HepG2 (cell line): ENCODE measurements around the gene ETV2. TPM values are rescaled to one million over a fixed set of nuclear protein-coding genes. Genes with fewer than 3 reads are reported as not detected.

ENCODE experiments used
- CBX2 ChIP-seq, 2 experiments: fragments of 200-600 bp in 1 of 2; sonication (generic); formaldehyde crosslinking in 1 of 2; IDR thresholded peaks; 2 replicates each; pipeline versions ENCODE4 v1.7.0 to v1.8.1; 2018 to 2022; ENCODE audit warnings: low read depth in 2 of 2, low read length in 1 of 2, mild to moderate bottlenecking in 1 of 2, missing genetic modification reagents in 1 of 2
- CEBPZ ChIP-seq: IDR thresholded peaks from 2 replicates; pipeline ENCODE4 v1.6.1; 2012; ENCODE audit warnings: low read length, improper control_type of control experiment
- CENPBD1 ChIP-seq: sonication (generic); formaldehyde crosslinking; IDR thresholded peaks from 2 replicates; pipeline ENCODE4 v1.8.0; 2022; ENCODE audit warnings: missing genetic modification reagents, low read depth, mild to moderate bottlenecking, borderline replicate concordance
- FOSL2 ChIP-seq: sonication (generic); formaldehyde crosslinking; IDR thresholded peaks from 2 replicates; pipeline ENCODE4 v1.4.0; 2020; ENCODE audit warnings: missing genetic modification reagents
- GLI4 ChIP-seq: sonication (generic); formaldehyde crosslinking; IDR thresholded peaks from 2 replicates; pipeline ENCODE4 v1.5.1; 2020; ENCODE audit warnings: missing genetic modification reagents, mild to moderate bottlenecking, moderate library complexity, borderline replicate concordance
- NAIF1 ChIP-seq: sonication (generic); formaldehyde crosslinking; IDR thresholded peaks from 2 replicates; pipeline ENCODE4 v1.5.0; 2020; ENCODE audit warnings: mild to moderate bottlenecking, missing genetic modification reagents, borderline replicate concordance
- NFKB2 ChIP-seq: sonication (generic); formaldehyde crosslinking; IDR thresholded peaks from 2 replicates; pipeline ENCODE4 v1.4.0; 2020; ENCODE audit warnings: missing genetic modification reagents, borderline replicate concordance
- NFYB ChIP-seq: sonication (generic); formaldehyde crosslinking; IDR thresholded peaks from 2 replicates; pipeline ENCODE4 v1.4.0; 2020; ENCODE audit warnings: missing genetic modification reagents
- PRDM4 ChIP-seq: sonication (generic); formaldehyde crosslinking; IDR thresholded peaks from 2 replicates; pipeline ENCODE4 v1.9.0; 2021; ENCODE audit warnings: missing genetic modification reagents, borderline replicate concordance
- SYNCRIP ChIP-seq: fragments of 200-400 bp; formaldehyde crosslinking; IDR thresholded peaks from 2 replicates; pipeline ENCODE4 v1.6.1; 2018; ENCODE audit warnings: mild to moderate bottlenecking, low read depth, low read length; ENCODE audit not compliant: insufficient read depth
- YEATS4 ChIP-seq: sonication (generic); formaldehyde crosslinking; IDR thresholded peaks from 2 replicates; pipeline ENCODE4 v1.4.0; 2020; ENCODE audit warnings: missing genetic modification reagents, borderline replicate concordance
- ZFP36L1 ChIP-seq: sonication (generic); formaldehyde crosslinking; IDR thresholded peaks from 2 replicates; pipeline ENCODE4 v1.8.0; 2022; ENCODE audit warnings: mild to moderate bottlenecking, missing genetic modification reagents, moderate library complexity
- ZFYVE20 ChIP-seq: sonication (generic); formaldehyde crosslinking; IDR thresholded peaks from 2 replicates; pipeline ENCODE4 v1.8.0; 2023; ENCODE audit warnings: low read depth, mild to moderate bottlenecking, moderate library complexity, missing genetic modification reagents, borderline replicate concordance
- ZKSCAN8 ChIP-seq: IDR thresholded peaks from 2 replicates; pipeline ENCODE4 v1.6.1; 2016; ENCODE audit warnings: borderline replicate concordance, missing genetic modification reagents, missing compliant biosample characterization
- ZNF292 ChIP-seq: sonication (generic); formaldehyde crosslinking; IDR thresholded peaks from 2 replicates; pipeline ENCODE4 v1.8.1; 2022; ENCODE audit warnings: mild to moderate bottlenecking, low read depth, missing genetic modification reagents, borderline replicate concordance
- ZNF30 ChIP-seq: sonication (generic); formaldehyde crosslinking; IDR thresholded peaks from 2 replicates; pipeline ENCODE4 v1.5.0; 2020; ENCODE audit warnings: mild to moderate bottlenecking, missing genetic modification reagents
- ZNF337 ChIP-seq: sonication (generic); formaldehyde crosslinking; IDR thresholded peaks from 2 replicates; pipeline ENCODE4 v1.5.1; 2020; ENCODE audit warnings: missing genetic modification reagents, low read depth, mild to moderate bottlenecking, borderline replicate concordance
- ZNF597 ChIP-seq: sonication (generic); formaldehyde crosslinking; IDR thresholded peaks from 2 replicates; pipeline ENCODE4 v1.5.0; 2020; ENCODE audit warnings: missing genetic modification reagents
- ZNF670 ChIP-seq: sonication (generic); formaldehyde crosslinking; IDR thresholded peaks from 2 replicates; pipeline ENCODE4 v1.8.0; 2022; ENCODE audit warnings: mild to moderate bottlenecking, missing genetic modification reagents, borderline replicate concordance
- ZNF724P ChIP-seq: sonication (generic); formaldehyde crosslinking; IDR thresholded peaks from 2 replicates; pipeline ENCODE4 v1.8.0; 2022; ENCODE audit warnings: missing genetic modification reagents, borderline replicate concordance
- ZNF749 ChIP-seq: sonication (generic); formaldehyde crosslinking; IDR thresholded peaks from 2 replicates; pipeline ENCODE4 v1.8.0; 2022; ENCODE audit warnings: mild to moderate bottlenecking, missing genetic modification reagents, moderate library complexity, borderline replicate concordance
- polyA plus RNA-seq, 8 experiments: library from polyadenylated mRNA; depleted of rRNA in 3 of 8; stranded (reverse) in 7 of 8; unstranded in 1 of 8; fragments of >200 nt; fragmentation: Illumina TruSeq in 4 of 8; extraction: Trizol in 4 of 8; gene quantifications; 2 replicates each; pipeline versions ENCODE4 v1.2.1 to v1.2.3, GENCODE V29; 2011 to 2016; ENCODE audit warnings: low read depth in 4 of 8, missing spikeins in 1 of 8, mixed read lengths in 1 of 8; ENCODE audit not compliant: insufficient read depth in 1 of 8
- total RNA-seq, 5 experiments: library from RNA; depleted of rRNA; stranded (reverse); fragments of >200 nt; fragmentation: Illumina TruSeq; extraction: Trizol; gene quantifications; 2 replicates each; pipeline ENCODE4 v1.2.3, GENCODE V29; 2016; ENCODE audit warnings: low read depth in 1 of 5

ETV2 gene
- total and polyA plus RNA-seq, 2 of the 13 experiments (the other 11 are each of a cell fraction or from before 2014, with no cell fraction given) = 0.07 to 0.20 TPM

- TF ChIP-seq ZNF30 (CRISPR knock-in tag) (no peak), NFKB2 (CRISPR knock-in tag) (0 out of 2 replicates have a peak, but pooled peaks have one; percentile 8), CBX2 (IDR thresholded peaks at IDR 0.05; ENCODE audit: low read depth, low read length) (no peak), CBX2 (CRISPR knock-in tag; IDR thresholded peaks at IDR 0.05; ENCODE audit: low read depth) (no peak), ZFYVE20 (CRISPR knock-in tag) (no peak), SYNCRIP (no peak), GLI4 (CRISPR knock-in tag) (peak; percentile 87; the same call in 1 of the 2 replicates), CEBPZ (peak; percentile 40; the same call in 1 of the 2 replicates), ZNF670 (CRISPR knock-in tag) (peak; percentile 54; the same call in 1 of the 2 replicates), ZFP36L1 (CRISPR knock-in tag) (no peak), CENPBD1 (no peak), ZNF337 (no peak), ZNF724P (CRISPR knock-in tag) (no peak), FOSL2 (CRISPR knock-in tag) (peak; percentile 67), NFYB (CRISPR knock-in tag) (peak; percentile 98), ZKSCAN8 (CRISPR knock-in tag) (no peak), NAIF1 (CRISPR knock-in tag) (no peak), ZNF292 (CRISPR knock-in tag) (no peak), YEATS4 (peak; percentile 82; the same call in 1 of the 2 replicates), ZNF749 (CRISPR knock-in tag) (no peak), PRDM4 (no peak), ZNF597 (no peak)
Measured at GRCh38 chr19:35628565-35629331, 12.8 kb upstream of the ETV2 start, which contains the start of gene RBM42 (continued).
